HG03442 (cell line): ENCODE data around the gene CROT.

Experiments used
- ATAC-seq: cut with Tn5 transposase; IDR thresholded peaks from one replicate; pipeline ENCODE4 v1.9.1; 2021; ENCODE audit warnings: mild to moderate bottlenecking, moderate library complexity; ENCODE audit not compliant: unreplicated experiment

Gene CROT

GRCh38 chr7:87341441-87341840 is 4.0 kb upstream of the CROT start:
- no peak for ATAC-seq

DNA sequence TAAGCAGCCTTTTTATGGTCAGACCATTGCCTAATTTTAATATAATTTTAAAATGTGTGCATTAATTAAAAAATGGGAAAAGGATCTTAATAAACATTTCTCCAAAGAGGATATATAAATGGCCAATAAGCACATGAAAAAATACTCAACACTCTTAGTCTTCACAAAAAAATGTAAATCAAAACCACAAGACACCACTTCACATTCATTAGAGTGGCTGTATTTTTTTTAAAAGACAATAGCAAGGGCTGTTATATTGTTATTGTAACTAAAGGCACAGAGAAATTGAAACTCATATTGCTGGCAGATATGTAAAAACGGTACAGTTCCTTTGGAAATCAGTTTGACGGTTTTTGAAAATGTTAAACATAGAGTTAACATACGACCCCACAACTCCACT is 3.2 kb upstream of the CROT start:
- no peak for ATAC-seq

DNA sequence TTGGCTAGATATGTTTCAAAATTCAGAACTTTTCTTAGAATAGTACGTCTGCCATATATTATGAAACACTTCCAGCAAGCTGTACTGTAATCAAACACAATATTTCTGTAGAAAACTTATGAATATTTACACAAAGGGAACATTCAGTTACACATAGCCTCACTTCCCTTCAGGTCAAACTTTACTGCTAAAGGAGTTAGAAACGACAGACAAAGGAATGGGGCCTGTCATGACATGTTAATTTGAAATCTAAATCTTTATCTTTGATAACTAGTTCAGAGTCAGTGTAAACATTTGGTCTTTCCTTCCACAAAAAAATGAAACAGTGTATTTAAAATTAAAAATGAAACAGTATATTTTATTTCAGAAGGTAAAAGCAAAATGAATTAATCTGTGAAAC is 1.0 kb upstream of the CROT start:
- no peak for ATAC-seq

DNA sequence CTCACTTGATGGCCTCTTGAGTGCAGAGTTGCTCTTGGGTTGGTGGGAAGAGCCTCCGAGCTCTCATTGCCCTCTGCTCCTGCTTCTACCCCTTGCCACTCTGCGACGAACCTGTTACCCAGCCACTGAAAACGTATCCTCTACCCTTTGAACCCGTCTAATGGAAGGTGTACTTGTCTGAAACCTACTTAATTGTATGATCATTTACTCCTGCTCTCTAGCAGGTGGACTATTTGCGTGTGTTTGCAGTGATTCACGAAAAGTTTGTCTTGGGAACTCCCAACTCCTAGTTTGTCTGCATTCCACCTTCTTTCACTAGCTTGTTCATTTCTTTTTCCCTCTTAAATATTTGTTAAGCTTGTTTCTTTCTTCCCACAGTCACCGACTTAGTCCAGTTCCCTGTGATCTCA is 503 bp downstream of the CROT start:
- peak; percentile 1 for ATAC-seq

- no peak for ATAC-seq
These were observed 1.7 kb downstream of the CROT start for GRCh38 chr7:87347207-87347606.

DNA sequence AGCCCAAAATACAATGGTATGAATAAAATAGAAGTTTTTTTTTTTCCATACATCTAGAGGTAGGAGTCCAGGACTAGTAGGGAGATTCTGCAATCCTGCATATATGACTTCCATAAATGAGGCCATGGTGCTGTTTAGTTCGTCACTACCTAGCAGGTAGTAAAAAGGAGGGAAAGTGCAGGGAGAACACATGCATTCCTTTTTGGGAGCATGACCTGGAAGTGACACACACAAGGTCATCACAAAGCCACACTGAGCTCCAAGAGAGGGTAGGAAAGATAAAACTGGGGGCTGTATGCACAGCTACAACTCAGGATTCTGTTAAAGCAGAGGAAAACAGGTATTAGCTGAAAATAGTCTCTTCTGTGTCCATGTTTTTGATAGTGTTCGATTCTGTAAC is 2.2 kb downstream of the CROT start:
- ATAC-seq = no peak

DNA sequence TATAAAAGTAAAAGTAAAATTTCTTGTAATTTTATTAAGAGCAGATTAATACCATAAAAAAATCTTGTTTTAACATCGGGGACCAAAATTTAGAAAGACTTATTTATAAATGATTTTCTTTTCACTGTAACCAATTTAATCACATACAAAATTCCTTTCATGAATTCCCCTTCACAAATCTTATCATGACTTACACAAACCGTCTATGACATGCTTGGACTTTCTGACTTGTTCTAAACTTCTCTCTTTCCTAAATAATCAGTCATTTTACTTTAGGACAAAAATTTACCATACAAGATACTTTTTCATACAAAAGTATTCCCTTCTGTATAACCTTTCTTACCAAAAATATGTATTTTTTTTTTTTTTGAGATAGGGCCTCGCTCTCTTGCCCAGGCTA is 9.3 kb downstream of the CROT start:
- ATAC-seq = no peak

DNA sequence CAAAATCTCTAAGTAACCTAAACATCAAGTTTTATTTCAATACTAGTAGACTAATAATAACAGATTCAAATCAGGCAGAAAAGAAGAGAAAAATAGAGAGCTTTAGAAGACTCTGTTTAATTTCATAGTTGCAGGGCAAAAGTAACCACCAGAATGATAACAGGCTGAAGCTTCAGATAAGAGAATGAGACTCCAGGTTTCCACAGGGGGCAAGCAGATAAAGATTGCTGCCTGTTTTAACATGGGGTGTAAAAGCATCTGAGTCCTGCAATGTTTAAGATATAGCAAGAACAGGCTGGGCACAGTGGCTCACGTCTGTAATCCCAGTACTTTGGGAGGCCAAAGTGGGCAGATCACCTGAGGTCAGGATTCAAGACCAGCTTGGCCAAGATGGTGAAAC is 11.0 kb downstream of the CROT start:
- no peak for ATAC-seq

- ATAC-seq = no peak
These were observed 13.9 kb downstream of the CROT start for GRCh38 chr7:87359366-87359765.

DNA sequence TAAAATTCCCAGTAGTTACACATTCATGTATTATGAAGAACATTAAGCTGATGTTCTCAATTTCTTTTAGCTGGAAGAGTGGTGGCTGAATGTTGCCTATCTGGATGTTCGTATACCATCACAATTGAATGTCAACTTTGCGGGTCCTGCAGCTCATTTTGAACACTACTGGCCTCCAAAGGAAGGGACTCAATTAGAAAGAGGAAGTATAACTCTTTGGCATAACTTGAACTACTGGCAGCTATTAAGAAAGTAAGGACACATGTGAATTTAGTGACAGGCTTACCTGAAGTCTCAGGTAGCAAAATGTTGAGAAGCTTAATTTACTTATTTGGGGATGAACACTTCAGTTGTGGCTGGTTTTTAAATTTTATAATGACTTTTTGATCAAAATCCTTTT is 15.9 kb downstream of the CROT start:
- no peak for ATAC-seq

DNA sequence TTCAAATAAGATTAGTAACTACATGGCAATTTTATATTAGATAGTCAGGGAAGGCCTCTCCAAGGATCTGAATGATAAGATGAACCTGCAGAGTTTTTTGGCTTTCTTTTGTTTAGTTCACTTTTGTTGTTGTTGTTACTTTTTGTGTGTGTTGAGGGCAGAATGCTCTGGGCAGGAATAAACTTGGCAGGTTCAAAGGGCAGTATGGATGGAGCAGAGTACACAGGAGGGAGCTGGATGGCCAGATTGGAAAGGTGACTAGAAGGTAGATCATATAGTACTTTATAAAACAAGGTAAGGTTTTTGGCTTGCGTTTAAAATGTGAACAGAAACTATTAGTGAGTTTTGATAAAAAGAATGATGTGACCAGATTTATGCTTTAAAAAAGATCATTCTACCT is 17.9 kb downstream of the CROT start:
- no peak for ATAC-seq

DNA sequence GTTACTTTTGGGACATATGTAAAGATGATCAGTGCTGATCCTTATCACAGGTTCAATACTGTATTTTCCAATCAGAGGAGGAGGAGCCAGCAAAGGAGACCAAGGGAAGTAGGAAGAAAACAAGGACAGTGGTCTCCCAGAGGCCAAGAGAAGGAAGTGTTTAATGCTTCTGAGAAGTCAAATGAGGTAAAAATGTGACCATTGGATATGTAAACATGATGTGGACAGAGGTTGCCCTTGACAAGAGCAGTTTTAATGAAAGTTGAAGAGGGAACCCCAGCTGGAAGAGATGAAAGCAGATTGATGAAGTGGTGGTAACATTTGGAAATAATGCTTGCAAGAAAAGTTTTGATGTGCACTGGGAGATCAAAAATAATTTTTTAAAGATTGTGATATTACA is 18.8 kb downstream of the CROT start:
- no peak for ATAC-seq

GRCh38 chr7:87369216-87369615 is 23.8 kb downstream of the CROT start:
- peak; percentile 77 for ATAC-seq

DNA sequence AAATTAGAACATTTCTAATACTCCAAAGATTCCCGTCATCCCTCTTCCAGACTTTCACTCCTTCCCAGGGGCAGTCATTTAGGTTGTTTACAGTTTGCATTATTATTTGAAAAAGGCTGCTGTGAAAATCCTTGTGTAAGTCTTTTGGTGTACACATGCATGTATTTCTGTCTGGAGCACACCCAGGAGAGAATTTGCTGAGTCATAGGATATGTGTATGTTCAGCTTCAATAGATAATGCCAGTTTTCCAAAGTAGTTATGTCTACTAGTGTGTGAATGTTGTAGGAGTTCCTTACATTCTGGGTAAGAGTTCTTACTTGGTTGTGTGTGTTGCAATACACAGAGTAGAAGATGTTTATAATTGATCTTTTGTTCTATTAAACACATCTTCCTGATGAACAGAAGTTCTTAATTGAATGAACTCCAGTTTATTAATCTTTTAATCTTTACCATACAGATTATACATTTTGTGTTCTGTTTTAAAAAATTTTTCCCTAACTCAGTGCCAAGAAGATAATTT is 25.3 kb downstream of the CROT start:
- no peak for ATAC-seq

GRCh38 chr7:87375662-87376435 is 30.4 kb downstream of the CROT start:
- ATAC-seq = no peak

DNA sequence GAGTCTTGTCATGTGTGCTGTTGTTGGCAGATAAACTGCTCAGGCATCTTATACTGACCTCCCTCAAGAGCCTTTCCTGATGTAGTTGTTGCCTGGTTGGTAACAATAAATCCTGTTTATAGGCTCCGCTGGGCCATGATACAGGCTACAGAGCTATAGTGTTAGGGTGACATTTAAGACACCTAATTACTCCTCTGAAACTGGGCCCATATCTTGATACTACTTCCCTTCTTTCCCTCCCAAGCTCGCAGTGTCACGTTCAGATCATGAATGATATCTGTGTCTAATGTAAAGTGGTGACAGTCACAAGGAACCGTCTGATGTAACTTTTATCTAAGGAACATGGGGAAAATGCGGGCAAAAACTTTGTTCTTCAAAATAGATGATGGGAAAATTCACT is 35.4 kb downstream of the CROT start:
- ATAC-seq = no peak

GRCh38 chr7:87391020-87391701 is 45.7 kb downstream of the CROT start:
- no peak for ATAC-seq

DNA sequence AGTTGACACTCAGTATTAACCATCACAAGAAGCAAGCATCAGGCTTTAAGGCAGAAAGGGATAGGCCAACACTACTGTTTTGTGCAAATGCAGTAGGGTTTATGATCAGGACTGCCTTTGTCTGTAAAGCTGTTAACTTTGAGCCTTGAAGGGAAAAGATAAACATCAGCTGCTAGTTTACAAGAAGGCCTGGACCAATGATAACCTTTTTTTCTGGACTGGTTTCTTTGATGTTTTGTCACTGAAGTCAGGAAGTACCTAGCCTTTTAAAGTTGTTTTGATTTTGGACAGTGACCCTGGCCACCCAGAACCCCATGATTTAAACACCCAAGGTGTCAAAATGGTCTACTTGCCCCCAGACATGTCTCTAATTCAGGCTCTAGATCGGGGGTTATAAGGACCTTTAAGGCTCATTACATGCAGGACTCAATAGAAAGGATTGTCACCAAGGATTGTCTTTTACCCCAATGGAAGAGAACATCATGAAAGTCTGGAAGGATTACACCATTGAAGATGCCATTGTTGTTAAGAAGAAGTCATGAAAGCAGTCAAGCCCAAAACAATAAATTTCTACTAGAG is 50.1 kb downstream of the CROT start:
- no peak for ATAC-seq

- ATAC-seq = no peak
These were observed 53.0 kb downstream of the CROT start for GRCh38 chr7:87398446-87398845.

DNA sequence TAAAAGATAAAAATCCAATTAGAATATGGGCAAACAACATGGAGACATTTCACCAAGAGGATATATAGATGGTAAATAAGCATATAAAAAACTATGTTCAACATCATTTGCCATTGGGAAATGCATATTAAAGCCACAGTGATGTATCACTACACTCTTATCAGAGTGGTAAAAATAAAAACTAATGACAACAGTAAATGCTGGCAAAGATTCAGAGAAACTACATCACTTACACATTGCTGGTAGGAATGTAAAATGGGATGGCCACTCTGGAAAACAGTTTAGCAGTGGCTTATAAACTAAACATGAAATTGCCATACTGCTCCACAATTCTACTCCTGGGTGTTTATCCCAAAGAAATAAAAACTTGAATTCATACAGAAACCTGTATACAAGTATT is 59.2 kb downstream of the CROT start:
- no peak for ATAC-seq

DNA sequence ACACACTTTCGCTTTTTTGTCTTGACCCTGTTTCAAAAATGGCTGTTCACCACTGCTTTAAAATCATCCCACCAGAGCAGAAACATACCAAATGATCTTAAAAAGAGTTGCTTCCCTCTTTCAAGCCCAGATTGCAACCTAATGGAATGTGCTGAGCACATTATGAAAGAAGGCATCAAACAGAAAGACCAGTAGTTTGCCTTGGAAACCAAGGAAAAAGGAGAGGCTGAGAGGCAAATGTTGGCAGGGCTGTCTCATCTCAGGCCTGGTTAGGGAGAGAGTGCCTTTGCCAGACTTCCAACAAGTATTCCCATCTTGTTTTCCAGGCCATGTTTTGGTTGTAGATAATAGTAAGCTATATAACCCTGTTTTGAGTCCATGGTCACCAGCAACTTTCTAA is 65.7 kb downstream of the CROT start:
- no peak for ATAC-seq

GRCh38 chr7:87413029-87413428 is 67.6 kb downstream of the CROT start:
- ATAC-seq = no peak
